GM18870 (cell line): ENCODE results near the gene VOPP1.
"Not testable (repeated sequence)": the region's sequence is repeated elsewhere in the genome, so short reads cannot be mapped to it uniquely, and the experiment has no call there.

Experiments used
- ATAC-seq: cut with Tn5 transposase; IDR thresholded peaks from one replicate; pipeline ENCODE4 v1.9.1; 2021; ENCODE audit warnings: moderate library complexity; ENCODE audit not compliant: unreplicated experiment

VOPP1 gene

GRCh38 chr7:55512635-55513191, 59.6 kb downstream of the VOPP1 start:
- no peak for ATAC-seq

GRCh38 chr7:55510621-55511020, 61.7 kb downstream of the VOPP1 start:
- no peak for ATAC-seq

- not testable (repeated sequence) for ATAC-seq
These were observed 62.1 kb downstream of the VOPP1 start for GRCh38 chr7:55510206-55510605.

GRCh38 chr7:55509322-55509721, 63.0 kb downstream of the VOPP1 start:
- ATAC-seq = peak; percentile 2

GRCh38 chr7:55508221-55509011, 63.9 kb downstream of the VOPP1 start:
- peak; percentile 72 for ATAC-seq

DNA sequence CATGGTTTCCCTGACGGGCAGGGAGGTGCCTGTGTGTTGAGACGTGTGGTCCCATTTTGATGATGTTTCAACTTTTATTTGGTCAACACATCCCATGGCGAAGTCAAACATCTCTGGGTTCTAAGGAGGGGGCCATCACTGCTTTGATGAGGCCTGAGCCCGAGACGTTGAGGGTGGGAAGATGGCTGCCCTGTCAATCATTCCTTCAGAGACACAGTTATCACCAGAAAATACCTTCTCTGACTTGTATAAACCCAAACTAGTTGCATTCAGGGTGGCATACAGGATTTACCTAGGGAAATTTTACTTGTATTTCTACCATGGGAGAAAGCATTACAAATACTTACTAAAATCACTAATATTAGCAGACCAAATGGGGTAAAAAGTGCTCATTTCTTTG, 64.6 kb downstream of the VOPP1 start:
- no peak for ATAC-seq

DNA sequence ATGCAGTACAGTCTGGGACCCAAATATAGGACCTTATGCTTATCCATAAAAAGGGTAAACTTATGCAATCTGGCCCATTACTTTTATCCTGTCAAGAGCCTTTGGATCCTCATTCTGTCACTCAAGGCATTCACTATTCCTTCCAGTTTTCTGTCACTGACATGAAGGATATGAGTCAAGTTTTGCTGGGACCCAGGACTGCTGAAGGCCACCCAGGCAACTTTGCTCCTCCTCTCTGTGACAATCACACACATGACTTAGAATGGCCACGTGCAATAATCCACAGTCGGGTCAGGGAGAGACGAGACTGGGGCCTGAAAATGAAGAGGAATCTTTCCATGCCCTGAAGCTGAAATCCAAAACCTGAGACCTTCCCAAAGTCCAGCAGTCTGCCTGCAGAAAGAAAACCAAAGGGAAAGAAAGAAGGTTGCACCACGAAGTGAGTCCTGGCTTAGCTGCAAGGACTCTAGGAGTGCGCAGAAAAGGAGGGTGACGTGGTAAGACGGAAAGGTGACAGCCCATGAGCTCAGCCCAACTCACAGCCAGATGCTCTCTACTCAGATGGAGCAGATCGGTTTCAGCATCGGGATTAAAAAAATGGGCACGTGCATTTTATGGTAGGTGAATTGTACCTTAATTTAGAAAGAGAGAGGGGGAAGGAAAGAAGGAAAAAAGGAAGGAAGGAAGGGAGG, 67.2 kb downstream of the VOPP1 start:
- ATAC-seq = no peak

- no peak for ATAC-seq
These were observed 68.0 kb downstream of the VOPP1 start for GRCh38 chr7:55504093-55504859.

DNA sequence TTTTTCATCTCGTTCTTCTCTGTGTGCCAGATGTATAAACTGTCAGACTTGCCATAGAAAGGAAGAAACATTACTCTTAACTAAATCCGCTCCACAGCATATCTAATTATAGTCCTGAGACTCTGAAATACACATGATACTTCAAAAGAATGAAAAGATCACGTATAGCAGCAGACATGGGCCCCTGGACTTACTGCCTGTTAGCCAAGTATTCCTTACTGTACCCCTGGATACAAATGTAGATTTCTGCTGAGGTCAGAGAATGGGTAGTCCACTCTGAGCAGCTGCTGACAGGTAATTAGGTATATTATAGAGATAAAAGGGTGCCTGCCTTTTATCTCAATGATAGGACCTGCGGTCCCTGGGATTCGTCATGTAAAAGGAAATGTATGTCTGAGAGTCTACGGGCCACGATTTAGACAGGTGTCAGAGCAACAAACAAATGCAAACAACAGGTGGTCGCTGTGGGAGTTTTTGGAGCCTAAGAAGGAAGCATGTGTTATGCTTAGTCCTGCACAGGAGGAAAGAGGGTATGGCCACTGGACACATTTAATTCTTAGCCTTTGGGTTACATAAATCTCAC, 69.4 kb downstream of the VOPP1 start:
- ATAC-seq = no peak

- ATAC-seq = no peak
These were observed 70.0 kb downstream of the VOPP1 start for GRCh38 chr7:55502124-55502857.

- ATAC-seq = no peak
These were observed 70.7 kb downstream of the VOPP1 start for GRCh38 chr7:55501611-55502010.

DNA sequence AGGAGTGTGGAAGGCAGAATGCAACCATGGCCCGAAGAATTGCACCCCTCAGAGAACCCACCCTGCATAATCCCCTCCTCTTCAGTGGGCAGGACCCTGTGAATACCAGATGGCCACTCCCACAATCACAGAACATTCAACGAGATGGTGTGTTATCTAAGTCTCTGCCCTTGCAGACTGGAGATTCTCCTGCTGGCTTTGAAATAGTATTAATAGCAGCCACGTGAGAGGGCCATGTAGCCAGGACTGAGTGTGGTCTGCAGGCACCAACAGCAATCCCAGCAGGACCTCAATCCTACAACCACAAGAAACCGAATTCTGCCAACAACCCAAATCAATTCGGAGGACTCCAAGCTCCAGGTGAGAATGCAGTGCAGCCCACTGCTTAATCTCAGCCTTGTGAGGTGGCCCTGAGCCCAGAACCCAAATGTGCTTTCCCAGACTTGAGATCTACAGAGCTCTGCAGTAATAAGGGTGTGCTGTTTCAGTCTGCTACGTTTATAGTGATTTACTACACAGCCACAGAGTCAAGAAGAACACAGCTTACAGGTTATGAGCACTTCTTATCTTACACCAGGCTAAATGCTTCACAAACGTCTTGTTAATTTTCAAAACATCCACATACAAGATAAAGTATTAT, 72.1 kb downstream of the VOPP1 start:
- ATAC-seq = no peak

DNA sequence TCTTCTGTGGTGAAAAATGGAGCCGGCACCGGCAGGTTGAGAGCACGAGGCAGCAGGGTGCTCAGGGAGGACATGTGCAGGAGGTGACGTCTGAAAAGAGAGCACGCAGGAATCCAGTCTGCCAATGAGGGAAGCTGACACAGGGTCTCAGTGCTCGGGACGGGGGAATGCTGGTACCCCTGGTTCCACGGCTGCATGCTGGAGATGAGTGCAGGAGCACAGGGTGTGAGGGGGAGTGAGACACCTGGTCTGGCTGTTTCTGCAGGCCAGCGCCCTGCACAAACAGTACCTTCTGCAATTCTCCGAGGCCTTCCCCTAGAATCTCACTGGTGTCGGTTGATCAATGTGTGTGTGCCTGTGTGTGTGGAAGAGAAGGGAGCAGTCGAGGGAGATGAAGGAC, 72.7 kb downstream of the VOPP1 start:
- ATAC-seq = no peak

- no peak for ATAC-seq
These were observed 73.5 kb downstream of the VOPP1 start for GRCh38 chr7:55498770-55499169.

- no peak for ATAC-seq
These were observed 74.2 kb downstream of the VOPP1 start for GRCh38 chr7:55498142-55498541.

DNA sequence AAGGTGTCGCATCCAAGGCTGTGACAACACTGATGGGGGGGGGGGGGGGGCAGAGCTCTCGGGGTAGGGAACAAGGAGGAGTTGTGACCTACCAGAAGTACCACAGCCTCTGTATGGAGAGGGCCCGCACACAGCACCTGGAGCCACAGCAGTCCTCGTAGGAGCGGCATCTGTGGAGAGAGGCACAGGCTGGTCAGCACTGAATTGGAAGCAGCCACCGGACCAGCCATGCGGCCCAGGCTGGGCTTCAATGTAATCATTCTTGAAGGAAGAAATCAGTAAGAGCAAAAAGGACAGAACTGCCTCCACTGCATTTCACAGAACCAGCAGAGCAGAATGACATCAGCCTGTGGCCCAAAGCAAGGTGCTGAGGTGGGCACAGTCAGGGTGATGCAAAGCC, 74.8 kb downstream of the VOPP1 start:
- no peak for ATAC-seq

DNA sequence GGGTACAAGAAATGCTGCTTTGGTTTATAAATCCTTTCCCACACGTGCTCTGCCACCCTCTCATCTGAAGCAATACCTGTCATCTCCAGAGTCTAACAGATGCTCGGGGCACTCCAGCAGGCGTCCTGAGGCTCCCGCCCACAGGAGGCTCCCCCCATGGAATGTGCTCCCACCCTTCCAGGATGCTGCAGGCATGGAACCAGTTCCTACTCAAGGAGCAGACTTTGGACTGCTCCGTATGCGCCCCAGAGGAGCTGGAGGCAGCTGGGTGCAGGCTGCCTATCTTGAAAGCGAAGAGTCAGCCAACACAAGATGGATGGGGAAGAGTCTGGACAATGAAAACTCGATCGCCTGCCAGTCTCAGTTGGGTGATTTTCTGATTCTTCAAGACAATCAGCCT, 75.4 kb downstream of the VOPP1 start:
- ATAC-seq = no peak

DNA sequence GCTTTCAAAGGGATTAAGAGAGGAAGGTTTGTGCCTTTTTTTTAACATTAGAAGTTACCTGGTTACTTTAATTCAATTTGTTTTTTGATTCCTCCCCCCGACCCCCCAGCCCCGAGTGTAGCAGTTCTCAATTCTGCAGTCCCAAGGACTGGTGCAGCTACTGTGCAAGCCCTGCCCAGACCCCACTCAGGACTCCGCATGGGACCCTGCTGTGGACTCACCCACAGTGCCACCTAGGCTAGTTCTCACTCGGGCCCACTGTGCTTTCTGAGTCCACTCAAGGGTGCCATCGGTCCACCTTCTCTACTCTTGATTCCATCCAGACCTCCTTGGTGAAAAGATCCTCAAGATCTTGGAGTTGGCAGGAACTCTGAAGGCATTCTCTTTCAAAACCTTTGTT, 77.4 kb downstream of the VOPP1 start:
- ATAC-seq = no peak

GRCh38 chr7:55493408-55493807, 78.9 kb downstream of the VOPP1 start:
- ATAC-seq = no peak

DNA sequence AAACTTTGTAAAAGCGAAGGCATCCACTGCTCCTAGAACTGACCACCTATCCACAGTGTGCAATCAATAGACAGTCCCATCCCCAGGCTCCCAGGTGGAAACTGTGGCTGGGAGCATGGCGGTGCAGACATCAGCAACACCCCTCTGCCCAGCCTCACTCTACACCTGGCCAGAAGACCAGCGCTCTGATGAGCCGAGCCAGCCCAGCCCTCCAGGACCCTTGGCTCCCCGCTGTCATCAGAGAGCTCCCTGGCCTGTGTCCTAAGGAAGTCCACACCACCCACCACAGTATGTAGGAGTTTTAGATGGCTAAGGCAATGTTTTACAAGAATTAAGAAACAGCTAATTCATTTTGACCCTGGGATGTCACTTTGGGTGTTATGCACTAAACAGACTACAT, 81.0 kb downstream of the VOPP1 start:
- no peak for ATAC-seq
